ENCODE measurements around the gene DNAAF8.
A peak's percentile ranks its signal among the peaks of the same experiment; 100 is the strongest.

The DNAAF8 gene

DNA sequence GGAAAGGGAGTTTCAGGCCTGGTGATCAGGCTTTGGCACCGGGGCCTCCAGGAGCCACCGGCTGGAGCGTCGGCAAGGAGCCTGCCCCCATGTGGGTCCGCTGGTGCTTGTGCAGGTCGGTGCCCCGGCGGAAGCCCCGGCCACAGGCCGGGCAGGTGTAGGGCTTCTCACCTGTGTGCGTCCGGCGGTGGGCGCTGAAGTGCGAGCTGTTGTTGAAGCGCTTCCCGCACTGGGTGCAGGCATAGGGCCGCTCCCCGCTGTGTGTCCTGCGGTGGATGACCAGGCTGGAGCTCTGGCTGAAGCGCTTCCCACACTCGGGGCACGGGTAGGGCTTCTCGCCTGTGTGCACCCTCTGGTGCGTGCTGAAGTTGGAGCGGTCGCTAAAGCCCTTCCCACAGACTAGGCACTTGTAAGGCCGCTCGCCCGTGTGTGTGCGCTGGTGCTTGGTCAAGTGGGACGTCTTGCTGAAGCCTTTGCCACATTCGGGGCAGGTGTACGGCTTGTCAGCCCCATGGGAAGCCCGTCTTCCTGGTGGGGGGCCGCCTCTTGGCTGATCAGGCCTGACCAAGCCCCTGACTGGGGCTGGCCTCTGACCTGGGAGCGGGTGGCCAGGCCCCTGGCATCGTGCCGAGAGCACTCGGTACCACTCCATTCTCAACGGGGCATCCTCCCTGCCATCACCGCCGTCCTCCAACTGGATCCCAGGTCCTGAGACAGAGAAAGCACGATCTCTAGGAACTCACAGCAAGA lies 18.2 kb downstream of the DNAAF8 start:
- no peak for DNase-seq (ENCODE audit: low read depth in 2 of 2)

DNA sequence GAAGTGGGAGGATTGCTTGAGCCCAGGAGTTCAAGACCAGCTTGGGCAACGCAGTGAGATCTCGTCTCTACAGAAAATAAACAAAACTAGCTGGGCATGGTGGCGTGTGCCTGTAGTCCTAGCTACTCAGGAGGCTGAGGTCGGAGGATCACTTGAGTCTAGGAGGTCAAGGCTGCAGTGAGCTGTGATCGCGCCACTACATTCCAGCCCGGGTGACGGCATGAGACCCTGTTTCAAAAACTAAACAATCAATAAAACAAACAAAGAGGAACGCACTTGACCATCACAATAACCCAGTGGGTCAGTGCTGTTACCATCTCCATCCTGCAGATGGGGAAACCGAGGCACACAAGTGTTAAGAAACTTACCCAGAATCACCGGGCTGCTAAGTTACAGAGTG lies 18.9 kb downstream of the DNAAF8 start:
- no peak for DNase-seq (ENCODE audit: low read depth in 2 of 2)

DNA sequence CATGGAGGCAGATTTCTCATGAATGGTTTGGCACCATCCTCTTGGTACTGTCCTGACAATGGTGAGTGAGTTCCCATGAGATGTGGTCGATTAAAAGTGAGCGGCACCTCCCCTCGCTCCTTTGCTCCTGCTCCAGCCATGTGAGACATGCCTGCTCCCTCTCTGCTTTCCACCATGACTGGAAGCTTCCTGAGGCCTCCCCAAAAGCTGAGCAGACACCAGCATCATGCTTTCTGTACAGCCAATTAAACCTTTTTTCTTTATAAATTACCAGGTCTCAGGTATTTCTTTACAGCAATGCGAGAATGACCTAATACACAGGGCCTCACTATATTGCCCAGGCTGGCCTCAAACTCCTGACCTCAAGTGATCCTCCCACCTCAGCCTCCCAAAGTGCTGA lies 20.5 kb downstream of the DNAAF8 start:
- no peak for DNase-seq (ENCODE audit: low read depth in 2 of 2)

DNA sequence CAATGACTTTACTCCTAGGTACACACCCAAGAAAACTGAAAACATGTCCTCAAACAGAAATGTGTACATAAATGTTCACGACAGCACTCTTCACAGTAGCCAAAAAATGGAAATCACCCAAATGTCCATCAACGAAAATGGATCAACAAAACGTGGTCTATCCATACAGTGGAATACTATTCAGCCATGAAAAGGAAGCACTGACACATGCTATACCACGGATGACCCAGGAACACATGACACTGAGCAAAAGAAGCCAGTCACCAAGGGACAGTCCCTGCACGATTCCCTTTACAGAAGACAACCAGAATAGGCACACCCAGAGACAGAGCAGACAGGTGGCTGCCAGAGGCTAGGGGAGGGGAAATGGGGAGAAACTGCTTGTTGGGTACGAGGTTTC lies 21.4 kb downstream of the DNAAF8 start:
- no peak for DNase-seq (ENCODE audit: low read depth in 2 of 2)

DNA sequence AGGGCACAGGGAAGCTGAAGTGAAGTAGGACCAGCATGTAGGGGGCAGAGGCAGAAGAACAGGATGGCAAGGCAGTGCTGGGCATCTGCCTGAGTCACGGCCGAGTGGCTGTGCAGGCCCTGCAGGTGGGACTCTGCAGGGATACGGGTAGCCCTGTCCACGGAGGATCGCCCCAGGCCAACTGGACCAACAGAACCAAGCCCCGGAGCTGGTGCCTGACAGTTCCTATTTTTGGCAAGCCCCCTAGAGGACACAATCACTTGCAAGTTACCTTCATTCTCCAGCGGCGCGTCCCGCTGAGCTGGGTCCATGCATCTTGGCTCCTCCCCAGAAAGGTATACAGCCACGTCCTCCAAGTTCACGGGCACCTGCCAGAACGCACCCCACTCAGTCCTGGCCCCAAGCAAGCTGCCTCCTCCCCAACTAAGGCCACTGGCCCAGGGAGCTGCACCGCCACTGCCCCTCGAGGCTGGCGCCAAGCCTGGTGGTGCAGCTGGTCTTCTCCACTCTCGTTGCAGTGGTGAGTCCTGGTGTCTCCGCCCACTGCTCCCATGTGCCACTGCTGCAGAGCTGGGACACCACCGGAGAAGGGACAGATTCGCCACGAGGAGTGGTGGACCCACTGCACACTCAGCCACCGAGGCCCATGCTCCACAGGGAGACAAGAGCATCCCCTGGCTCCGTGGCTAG lies 26.0 kb downstream of the DNAAF8 start:
- DNase-seq (ENCODE audit: low read depth in 2 of 2), result no peak

DNA sequence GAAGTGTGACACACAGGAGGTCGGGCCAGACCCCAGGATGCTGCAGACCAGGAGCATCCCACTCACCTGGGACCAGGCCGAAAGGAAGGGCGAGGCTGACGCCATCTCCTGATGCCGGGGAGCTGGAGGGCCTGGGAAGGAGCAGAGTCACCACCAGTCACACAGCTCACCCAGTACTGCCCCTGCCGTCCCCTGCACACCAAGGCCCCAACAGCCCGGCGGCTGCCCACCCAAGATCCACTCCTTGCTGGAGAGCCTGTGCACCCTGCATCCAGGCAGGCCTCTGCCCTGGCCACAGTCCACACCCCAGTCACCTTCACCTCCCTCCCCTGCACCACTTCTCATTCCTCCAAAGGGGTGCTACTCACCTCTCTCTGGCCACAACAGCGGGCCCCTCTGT lies 27.9 kb downstream of the DNAAF8 start:
- DNase-seq (ENCODE audit: low read depth in 2 of 2), result no peak

DNA sequence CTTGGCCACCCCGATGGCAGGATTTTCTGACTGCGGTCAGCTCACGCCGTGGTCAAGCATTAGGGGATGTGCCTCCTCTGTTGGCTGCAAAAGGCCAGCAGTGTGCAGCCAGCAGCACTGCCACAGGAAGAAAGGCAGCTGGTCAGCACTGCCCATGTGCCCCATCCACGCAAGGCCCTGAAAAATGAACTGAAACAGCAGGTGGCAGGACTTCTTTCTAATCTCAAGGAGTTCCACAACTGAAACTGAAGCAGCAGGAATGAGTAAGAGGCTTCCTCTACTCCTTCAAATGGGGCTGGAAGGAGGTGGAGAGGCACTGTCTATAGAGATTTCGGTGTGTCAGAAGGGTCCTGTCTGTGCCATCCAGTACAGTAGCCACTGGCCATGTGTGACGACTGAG lies 29.5 kb downstream of the DNAAF8 start:
- no peak for DNase-seq (ENCODE audit: low read depth in 2 of 2)

DNA sequence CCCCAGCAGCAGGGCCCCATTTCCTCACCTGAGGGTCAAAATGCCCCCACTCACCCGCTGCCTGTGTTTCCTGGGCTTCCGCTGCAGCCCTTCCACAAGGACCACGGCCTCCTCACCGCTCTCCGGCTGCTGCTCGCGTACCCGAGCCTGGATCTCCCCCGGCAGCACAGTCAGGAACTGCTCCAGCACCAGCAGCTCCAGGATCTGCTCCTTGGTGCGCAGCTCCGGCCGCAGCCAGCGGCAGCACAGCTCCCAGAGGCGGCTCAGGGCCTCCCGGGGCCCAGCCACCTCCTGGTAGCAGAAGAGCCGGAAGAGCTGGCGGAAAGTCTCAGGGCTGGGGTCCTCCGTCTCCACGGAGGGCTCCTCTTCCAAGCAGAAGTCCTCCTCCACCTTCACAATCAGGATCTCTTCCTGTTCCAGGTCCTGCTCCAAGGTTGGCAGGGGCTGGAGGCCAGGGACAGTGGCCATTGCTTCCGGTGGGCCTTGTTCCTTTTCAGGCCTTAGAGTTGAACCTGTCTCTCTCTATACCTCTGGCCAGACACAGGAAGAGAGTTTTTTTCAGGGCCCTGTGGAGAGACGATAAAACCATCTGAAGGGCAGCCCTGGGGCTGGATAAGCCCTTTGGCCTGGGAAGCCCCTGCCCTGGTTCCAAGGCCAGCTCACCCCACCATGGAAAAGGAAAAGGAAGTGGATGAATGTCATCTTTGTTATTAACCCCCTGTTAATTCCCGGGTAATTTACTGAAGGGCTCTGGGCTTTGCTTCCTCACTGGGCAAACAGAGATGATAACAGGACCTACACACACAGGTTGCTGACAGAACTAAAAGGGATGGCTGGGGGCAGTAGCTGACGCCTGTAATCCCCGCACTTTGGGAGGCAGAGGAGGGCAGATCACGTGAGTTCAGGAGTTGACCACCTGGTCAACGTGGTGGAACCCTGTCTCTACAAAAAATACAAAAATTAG lies 31.5 kb downstream of the DNAAF8 start:
- no peak for DNase-seq (ENCODE audit: low read depth in 2 of 2)

DNA sequence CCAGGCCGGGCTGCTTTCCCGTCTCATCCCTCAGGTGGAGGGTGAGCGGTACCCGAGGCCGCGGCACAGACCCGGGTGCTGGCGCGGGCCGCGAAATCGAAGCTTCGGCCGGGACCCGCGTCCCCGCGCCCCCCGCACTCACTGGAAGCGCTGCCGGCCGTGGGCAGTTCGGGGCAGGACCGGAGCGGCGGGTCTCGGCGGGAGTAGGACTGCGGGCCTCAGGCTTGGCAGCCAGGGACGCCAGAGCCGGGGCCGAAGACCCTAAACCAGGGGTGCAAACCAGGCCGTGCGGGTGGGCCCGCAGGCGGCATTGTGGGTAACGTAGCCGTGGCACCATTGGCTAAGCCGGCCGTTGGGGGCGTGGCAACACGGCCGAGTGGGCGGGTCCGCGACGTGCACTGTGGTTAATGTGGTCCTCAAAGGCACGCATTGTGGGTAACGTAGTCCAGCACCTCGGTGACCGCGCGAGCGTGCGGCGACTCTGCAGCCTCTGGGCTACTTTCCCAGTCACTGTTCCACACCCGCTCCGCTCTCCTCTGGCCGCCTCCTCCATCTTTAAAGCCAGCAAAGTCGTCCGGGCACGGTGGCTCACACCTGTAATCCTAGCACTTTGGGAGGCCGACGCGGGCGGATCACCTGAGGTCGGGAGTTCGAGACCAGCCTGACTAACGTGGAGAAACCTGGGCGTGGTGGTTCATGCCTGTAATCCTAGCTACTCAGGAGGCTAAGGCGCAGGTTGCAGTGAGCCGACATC lies 32.7 kb downstream of the DNAAF8 start, which contains the start of gene ZNF500:
ZNF500 (minus strand) TSS at position 288 of the 754 bp plus-strand sequence. CDS start 1,184 bp downstream, outside the sequence.
- peak; percentile 95 to 97 for DNase-seq (ENCODE audit: low read depth in 2 of 2)

DNA sequence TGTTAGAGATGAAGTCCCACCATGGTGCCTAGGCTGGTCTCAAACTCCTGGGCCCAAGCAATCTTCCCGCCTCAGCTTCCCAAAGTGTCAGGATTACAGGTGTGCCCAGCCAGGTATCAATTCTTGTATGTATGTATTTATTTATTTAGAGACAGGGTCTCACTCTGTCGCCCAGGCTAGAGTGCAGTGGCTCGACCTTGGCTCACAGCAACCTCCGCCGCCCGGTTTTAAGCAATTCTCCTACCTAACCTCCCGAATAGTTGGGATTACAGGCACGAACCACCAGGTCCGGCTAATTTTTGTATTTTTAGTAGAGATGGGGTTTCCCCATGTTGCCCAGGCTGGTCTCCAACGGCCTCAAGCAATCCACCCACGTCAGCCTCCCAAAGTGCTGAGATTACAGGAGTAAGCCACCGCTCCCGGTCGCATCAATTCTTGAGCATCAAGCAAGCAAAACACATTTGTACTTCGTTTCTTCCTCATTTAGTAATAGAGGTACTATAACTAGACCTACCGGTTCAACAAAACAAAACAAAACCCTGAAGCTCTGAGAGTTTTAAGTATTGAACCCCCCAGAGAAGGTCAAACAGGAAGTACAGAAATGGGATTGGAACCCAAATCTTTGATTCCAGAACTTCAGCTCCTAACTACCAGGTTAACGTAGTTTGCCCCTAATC lies 33.7 kb downstream of the DNAAF8 start:
- no peak for DNase-seq (ENCODE audit: low read depth in 2 of 2)

DNA sequence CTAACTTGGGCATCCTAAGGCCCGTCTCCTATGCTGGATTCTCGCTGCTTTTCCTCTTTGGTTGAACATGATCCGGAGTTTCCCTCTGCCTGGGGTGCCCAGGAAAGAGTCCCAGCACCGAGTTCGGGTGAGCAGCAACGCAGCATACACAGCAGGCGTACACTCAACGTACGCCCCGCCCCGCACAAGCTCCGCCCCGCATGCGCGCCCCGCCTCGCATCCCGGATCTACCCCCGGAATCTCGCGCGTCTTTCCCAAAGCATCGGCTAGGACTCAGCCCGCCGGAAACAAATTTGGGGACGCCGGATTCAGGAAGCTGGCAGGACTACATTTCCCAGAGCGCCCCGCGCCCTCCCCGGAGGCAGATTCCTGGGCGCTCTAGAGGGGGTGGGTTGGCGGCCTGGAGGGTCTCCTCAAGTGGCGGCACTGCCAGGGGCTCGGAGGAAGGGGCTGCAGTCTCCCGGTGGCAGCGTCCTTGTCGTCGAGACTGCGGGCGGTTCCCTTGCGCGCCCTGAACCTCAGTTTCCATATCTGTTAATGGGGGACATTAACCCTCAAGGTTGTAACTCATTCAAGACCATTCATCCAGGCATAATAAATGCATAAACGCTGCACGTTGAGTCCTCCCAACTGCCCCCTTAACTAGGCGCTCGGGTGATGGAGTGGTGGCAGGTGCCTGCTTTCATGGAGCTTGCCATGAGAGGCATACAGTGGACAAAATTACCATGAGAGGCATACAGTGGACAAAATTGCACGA lies 34.4 kb downstream of the DNAAF8 start:
- peak; percentile 92 to 94 for DNase-seq (ENCODE audit: low read depth in 2 of 2)

DNA sequence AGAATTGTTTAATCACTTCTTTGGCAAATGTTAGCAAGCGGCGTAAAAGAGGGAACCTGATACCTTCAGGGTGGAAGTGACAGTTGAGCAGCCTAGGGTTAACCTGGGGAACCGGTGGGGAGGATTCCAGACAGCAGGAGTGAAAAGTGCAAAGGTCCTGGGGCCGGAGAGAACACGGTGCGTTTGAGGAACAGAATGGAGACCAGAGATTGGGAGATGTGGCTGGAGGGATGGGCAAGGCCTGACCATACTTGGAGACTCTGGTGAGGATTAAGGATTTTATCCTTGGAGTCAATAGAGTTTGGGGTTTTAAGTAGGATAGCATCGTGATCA lies 34.9 kb downstream of the DNAAF8 start:
- DNase-seq (ENCODE audit: low read depth in 2 of 2), result no peak

DNA sequence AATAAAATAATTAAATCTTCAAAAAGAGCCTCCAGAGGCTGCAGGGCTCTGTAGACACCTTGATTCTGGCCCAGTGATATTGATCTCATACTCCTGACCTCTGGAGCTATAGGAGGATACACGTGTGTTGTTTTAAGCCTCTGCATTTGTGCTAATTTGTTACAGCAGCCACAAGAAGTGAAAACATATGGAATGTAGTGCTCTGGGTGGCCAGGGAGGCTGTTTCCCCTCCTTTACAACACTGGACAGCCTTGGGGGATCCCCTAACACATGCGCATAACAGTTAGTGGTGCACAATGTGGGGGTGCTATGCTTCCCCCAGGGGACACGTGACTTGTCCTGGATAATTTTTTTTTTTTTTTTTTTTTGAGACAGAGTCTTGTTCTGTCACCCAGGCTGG lies 37.3 kb downstream of the DNAAF8 start:
- DNase-seq (ENCODE audit: low read depth in 2 of 2), result no peak

DNA sequence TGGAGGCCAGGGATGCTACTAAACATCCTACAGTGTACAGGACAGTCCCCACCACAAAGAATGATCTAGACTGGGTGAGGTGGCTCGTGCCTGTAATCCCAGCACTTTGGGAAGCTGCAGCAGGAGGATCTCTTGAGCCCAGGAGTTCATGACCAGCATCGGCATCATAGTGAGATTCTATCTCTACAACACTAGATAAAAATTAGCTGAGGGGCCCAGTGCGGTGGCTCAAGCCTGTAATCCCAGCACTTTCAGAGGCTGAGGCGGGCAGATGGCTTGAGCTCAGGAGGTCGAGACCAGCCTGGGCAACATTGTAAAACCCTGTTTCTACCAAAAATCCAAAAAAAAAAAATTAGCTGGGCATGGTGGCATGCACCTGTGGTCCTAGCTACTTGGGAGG lies 38.0 kb downstream of the DNAAF8 start:
- DNase-seq (ENCODE audit: low read depth in 2 of 2), result no peak

DNA sequence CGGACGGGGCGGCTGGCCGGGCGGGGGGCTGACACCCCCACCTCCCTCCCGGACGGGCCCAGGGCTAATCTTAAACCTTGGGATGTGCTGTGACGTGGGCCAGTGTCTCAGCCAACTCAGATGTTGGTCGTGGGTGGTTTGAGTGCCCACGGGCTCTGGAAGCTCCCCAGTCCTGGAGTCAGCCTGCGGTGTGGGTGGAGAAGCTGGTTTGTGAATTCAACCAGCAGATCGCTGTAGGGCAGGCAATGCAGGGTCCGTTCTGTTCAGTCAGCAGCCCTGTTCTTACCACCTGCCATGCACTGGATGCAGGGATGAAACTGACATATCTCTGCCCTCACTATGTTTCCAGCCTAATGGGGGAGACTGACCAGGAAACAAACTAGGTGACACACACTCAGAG lies 40.7 kb downstream of the DNAAF8 start:
- no peak for DNase-seq (ENCODE audit: low read depth in 2 of 2)

DNA sequence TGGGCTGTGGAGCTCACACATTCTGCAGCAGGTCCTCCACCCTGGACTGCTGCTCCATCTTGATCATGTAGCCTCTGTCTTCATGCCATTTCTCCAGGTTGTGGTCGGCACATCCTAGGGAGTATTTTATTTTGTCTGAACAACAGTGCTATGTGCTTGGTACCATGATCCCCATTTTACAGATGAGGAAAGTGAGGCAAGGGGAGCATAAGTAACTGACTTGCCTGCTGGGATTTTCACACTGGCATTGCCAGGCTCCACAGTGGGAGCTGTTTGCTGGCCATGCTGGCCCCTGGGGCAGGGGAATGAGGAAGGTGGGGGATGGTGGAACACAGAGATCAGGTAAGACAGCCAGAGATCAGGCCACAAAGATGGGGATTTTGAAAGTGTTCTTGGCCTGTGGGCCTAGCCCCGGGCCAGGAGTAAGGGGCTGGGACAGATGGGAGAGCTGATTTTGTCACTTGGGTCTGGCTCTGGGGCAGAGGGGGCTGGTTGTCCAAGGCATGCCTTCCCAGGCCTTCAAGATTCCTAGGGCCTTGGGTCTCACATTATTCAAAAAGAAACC lies 41.9 kb downstream of the DNAAF8 start:
- DNase-seq (ENCODE audit: low read depth in 2 of 2), result no peak

DNA sequence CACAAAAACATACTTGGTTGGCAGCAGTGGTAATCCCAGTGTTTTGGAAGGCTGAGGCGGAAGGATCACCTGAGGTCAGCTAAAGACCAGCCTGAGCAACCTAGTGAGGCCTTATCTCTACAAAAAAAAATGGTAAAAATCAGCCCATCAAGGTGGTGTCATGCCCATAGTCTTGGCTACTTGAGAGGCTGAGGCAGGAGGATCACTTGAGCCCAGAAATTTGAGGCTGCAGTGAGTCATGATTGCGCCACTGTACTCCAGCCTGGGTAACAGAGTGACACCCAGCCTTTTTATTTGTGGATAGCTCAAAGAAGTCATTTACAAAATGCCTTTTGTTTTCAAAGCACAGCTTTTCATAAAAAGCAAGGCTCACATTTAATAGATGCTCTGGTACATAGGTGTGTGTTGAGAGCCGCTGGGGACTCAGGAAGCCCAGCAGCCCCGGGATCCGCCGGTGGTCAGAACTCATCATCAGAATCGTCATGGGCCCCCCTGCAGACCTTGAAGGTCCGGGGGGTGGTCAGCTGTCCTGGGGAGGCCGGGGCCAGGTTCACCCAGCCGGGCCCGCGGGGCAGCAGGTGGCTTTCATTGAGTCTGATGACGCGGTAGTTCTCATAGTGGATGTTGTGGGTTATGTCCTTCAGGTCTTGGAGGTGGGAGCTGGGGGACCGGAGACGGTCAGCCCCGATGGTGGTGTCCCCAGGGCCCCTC lies 43.2 kb downstream of the DNAAF8 start:
- no peak for DNase-seq (ENCODE audit: low read depth in 2 of 2)

DNA sequence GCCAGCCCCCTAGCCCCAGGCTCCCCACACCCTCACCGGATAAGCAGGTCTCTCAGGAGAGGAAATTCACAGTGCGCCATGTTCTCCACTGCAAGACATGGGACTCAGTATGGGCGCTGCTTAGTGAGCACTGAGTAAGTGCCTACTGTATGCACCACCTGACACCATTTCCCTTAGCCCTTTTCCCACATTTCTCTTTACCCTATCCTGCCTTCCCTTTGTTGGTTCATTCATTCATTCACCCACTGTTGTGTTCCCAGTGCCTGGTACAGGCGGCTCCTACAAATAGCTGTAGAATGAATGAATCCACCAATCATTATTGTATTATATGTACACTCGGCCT lies 43.7 kb downstream of the DNAAF8 start:
- no peak for DNase-seq (ENCODE audit: low read depth in 2 of 2)

DNA sequence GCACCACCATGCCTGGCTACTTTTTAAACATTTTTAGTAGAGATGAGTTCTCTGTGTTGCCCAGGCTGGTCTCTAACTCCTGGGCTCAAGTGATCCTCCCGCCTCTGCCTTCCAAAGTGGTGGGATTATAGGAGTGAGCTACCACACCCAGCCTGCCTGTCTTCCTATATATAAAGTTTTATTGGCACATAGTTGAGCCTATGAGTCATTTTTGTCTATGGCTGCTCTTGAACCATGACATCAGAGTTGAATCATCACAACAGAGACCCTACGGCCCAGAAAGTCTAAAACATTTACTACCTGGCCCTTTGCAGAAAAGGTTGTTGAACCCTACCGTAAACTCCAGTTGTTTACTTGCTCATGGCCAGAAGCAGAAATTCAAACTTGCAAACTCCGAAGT lies 45.9 kb downstream of the DNAAF8 start:
- no peak for DNase-seq (ENCODE audit: low read depth in 2 of 2)

All from stimulated activated CD4-positive, alpha-beta T cell treated with anti-CD3 and anti-CD28 coated beads, Interleukin-4, amount 100 ng/mL, for 48 hours (primary cell).